HS-5 (cell line): ENCODE results near the gene ANKRD66.
"Not testable (repeated sequence)": the region's sequence is repeated elsewhere in the genome, so short reads cannot be mapped to it uniquely, and the experiment has no call there.

ENCODE experiments used
- DNase-seq: peaks from one replicate; pipeline ENCODE4 v3.0.0-alpha.2; 2012; ENCODE audit warnings: low read depth

Gene ANKRD66

DNA sequence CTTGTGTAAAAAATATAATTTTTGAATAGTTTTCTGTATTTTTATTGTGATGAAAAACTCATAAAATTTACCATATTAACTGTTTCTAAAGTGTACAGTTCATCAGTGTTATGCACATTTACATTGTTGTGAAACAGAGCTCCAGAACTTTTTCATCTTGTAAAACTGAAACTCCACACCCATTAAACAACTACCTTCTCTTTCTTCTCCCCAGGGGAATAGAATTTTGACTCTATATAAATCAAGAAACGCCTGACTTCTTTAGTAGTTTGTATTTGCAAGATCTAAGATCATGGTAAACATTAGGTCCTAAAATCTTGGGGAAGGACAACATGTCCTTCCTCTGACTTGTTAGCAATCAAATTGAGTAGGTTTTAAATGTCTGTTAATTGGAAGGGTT lies 9.1 kb downstream of the ANKRD66 start:
- DNase-seq = no peak

DNA sequence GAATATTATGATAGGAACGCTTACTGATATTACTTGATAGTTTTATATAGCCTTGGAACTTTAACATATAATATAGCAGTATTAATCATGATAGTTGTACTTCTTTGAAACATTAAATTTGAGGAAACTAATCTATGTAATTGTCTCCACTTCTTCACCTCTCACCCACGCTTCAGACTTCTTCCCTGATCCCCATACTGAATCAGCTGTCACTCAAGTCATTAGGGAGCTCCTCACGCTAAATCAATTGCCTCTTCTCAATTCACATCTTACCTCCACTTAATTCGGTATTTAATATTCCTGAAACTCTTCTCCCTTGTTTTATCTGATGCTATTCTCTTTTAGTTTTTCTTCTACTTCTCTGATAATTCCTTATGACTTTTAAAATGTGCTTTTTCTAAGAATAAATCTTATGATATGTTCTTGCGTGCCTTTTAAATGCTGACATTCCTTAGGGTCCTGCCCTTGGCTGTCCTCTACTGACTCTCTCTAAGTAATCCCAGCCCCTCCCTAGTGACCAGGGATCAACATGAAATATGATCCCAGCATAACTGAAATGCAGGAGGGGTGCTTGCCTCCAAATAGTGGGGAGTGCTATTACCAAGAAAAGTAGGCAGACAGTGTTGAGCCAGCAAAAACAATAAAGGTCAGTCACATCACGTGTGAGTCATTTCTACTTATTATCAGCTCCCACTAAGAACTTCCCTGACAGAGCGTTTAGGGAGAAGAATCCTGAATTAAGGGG lies 9.9 kb downstream of the ANKRD66 start:
- no peak for DNase-seq

DNA sequence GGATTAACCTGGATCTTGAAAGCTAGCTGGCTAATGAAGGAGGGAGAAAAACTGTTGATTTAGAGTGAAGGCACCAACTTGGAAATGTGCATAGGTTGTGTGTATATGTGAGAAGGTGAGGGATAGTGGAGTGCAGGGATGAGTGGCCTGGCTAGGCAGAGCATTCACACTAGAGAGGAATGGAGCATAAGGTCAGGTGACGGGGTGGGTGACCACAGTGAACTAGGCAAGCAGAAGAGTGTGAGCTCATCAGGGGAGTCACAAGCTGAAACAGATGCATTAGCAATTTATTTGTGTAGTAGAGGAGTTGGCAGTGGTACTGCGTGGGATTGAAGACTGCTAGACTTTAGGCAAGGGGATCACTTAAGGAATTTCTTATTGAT lies 10.5 kb downstream of the ANKRD66 start:
- DNase-seq = no peak

DNA sequence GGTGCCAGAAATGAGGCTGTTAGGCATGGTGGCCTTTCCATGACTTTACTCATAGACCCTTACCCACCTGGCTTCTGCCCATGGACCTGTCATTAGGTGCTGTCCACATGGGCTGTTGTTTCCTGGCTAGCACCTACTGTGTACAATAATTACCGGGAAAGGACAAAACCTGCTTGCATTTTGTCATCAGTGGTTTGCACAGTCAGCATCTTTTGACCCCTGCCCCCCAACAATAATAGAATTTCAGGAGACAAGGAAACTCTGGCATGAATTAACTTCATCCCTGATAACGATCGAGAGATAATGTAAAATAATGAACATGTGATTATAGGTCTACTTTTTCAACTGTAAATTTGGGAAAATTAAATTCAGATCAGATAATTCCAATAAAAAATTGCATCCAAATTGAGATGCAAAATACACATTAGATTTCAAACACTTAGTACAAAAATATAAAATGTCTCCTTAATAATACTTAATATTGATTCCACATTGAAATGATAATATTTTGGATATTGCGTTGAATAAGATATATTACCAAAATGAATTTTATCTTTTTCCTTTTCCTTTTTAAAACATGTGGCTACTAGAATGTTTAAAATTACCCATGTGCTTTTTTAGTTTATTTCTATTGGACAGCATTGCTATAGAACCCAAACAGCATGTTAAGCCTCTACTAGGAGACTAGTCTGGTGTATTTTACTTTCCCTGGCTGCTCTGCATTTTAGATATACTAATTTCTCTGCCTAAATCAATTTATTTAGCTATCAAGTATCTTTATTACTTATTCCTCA lies 12.4 kb downstream of the ANKRD66 start:
- no peak for DNase-seq

DNA sequence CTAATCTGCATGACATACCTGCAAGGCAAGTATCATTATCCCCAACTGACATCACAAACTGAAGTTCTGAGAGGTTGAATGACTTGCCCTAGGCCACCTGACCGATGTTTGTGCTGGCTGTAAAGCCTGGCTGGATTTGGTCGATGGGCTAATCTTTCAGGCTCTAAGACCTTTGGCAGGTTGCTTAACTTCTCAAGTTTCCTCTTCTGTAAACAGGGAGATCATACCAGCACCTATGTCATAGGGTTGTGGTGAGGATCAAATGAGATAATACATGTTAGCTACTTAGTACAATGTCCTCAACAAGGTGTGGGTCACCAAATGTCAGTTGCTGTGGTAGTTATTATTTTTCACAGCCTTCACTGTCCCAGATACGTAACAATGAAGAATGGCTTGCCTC lies 14.2 kb downstream of the ANKRD66 start:
- no peak for DNase-seq

DNA sequence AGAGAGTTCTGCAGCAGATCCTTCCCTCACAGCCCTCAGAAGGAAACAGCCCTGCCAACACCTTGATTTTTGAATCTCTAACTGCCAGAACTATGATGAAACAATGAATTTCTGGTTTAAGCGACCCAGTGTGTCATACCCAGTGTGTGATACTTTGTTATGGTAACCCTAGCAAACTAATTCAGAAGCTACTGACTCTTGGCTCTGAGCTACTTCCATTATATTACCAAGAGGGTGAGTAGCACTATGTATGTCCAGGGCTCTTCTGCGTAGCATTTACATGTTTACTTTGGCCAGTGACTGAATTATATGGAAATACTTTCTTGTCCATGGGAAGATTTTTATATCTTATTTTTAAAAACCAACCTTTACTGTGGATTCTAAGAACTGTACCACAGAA lies 16.7 kb downstream of the ANKRD66 start:
- DNase-seq = no peak

DNA sequence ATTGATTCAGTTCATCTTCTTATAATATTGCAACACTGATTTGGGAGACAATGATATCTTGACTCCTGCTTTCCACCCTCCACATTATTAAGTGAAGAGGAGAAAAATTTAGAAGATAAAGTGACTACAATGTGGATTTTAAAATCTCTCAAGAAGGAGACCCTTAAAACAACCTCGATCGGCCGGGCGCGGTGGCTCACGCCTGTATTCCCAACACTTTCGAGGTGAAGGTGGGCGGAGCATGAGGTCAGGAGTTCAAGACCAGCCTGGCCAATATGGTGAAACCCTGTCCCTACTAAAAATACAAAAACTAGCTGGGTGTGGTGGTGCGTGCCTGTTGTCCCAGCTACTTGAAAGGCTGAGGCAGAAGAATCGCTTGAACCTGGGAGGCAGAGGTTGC lies 17.5 kb downstream of the ANKRD66 start:
- DNase-seq = not testable (repeated sequence)

DNA sequence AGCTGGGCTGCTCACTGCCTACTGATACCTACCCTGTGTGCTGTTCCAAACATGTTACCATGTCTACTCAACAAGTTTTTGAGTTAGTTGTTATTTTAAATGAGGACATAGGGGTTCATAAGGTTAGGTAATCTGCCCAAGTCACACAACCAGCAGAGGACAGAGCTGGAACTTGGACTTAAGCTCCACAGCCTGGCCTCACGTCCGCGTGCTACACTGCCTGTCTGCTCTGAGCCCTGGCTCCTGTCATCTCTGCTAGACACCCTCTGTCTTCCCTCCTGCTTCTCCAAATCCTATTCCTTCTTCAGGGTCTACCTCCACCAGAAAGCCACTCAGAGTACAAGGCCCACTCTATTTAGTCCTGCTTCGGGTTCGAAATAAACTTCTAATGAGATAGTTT lies 18.2 kb downstream of the ANKRD66 start:
- no peak for DNase-seq

DNA sequence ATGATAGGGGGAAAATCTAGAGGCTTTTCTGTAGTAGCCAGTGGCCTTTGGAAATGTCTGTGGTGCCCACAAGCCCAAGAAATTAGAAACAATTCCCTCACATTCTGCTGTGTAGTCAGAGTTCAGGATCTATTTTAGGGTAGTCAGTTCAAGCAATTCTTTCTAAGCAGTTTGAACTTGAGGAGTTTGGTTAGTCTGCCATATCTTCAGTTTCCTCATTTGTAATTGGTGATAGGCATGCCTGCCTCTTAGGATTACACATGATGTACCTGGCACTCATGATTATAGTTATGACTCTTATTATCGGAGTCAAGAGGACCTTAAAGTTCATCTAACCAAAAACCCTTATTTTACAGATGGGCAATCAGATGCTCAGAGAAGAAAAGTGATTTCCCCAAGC lies 25.3 kb downstream of the ANKRD66 start:
- DNase-seq = no peak

DNA sequence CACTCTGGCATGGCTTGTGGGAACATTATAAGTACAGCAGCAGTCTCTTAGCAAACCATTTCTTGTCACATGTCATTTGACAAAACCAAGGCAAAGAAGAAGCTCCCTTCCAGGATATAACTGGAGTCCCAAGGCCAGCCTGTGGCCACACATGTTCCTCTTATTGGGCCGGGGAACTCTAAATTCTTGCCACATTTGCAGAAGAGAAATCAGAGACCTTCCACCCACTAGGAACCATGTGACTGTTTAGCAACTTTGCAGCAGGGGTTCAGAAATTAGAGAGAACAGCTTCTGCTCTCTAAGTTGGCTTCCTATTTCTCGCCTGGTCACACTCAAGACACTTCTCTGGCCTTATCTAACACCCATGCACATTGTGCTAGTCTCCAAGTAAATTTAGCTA lies 26.0 kb downstream of the ANKRD66 start:
- DNase-seq = no peak

DNA sequence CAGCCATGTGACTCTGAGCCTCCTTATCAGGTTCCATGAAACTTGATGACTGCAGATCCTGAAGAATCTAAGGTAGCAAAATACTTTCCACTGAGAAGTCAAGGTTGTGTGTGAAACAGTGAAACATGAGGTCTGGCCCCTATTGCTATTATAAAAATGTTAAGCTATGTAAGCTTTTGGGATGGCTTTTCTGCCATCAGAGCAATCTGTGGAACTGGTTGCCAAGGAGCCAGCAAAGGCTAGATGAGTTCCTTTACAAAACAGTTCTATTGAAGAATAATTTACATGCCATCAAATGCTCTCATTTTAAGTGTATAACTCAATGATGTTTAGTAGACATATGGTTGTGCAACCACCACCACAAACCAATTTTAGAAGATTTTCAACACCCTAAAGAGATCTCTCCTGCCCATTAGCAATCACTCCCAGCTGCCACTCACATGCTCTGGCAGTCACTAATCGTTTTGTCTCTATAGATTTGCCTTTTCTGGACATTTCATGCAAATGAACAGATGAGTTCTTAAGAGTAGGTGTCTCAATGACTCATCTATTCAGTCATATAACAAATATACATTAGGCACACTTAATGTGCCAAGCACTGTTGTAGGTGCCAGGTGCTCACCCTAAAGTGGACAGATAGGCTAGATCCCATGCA lies 26.6 kb downstream of the ANKRD66 start:
- no peak for DNase-seq

DNA sequence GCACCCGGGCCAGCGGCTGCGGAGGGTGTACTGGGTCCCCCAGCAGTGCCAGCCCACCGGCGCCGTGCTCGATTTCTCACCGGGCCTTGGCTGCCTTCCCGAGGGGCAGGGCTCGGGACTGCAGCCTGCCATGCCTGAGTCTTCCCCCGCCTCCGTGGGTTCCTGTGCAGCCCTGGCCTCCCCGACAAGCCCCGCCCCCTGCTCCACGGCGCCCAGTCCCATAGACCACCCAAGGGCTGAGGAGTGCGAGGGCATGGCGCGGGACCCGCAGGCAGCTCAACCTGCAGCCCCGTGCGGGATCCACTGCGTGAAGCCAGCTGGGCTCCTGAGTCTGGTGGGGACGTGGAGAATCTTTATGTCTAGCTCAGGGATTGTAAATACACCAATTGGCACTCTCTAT lies 28.0 kb downstream of the ANKRD66 start:
- not testable (repeated sequence) for DNase-seq

DNA sequence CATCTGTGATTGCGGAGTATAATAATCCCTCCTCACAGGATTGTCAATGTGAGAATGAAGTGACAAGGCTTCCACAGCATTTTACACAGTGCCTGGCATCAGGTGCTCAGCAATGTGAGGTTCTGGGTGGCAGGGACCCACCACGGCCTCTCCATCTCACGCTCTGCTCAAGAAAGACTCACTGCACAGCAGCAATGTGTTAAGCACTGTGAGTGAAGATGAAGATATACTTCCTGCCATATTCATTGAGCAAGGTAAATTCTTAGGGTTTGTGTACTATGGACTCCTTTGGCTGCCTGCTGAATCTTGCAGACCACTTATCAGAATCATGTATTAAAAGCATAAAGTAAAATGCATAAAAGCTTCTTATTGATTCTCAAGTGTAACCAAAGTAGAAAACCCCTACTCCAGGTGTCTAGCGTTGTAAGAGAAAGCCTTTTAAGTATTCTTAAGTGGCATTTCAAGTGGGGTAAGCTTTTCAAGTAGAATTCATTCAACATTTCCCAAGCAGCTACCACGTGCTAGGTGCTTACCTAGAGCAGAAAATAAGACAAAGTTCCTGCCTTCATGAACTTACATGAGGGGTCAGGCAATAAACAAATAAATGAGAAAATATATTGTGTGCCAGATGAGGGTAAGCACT lies 29.5 kb downstream of the ANKRD66 start:
- no peak for DNase-seq

DNA sequence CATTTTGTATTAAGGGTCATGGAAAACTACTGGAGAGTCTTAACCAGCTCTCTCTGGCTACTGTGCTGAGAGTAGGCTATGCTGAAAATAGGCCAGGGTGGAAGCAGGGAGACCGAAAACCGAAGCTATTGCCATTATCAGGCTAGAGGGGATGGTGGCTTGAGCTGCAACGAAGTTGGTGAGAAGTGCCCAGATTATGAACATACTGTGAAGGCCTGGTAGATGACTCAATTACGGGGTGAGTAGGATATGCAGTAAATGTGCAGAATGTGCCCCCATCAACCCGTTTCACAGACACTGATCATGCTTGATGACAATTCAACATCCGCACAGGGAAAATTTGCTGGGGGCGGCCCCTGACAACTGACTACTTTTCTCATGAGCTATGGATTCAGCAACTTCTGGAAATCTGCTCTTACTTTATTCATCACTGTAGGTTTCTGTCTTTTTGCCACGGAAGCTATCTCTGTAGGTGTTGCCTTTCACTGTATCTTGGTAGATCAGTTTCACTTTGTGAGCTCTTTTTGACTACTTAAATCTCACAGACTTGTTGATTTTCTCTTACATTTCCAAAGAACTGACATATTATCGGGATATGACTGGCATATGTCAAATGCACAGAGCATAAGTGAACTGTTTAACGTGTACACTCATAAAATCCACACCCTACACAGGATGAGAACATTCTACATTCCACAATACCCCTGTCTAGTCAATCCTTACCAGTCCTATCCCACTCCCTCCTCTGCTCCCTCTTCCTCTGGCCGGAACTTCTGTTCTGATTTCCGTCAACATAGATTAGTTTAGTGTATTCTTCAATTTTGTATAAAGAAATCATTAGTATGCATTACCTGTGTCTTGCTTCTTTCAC lies 31.0 kb downstream of the ANKRD66 start:
- DNase-seq = no peak

DNA sequence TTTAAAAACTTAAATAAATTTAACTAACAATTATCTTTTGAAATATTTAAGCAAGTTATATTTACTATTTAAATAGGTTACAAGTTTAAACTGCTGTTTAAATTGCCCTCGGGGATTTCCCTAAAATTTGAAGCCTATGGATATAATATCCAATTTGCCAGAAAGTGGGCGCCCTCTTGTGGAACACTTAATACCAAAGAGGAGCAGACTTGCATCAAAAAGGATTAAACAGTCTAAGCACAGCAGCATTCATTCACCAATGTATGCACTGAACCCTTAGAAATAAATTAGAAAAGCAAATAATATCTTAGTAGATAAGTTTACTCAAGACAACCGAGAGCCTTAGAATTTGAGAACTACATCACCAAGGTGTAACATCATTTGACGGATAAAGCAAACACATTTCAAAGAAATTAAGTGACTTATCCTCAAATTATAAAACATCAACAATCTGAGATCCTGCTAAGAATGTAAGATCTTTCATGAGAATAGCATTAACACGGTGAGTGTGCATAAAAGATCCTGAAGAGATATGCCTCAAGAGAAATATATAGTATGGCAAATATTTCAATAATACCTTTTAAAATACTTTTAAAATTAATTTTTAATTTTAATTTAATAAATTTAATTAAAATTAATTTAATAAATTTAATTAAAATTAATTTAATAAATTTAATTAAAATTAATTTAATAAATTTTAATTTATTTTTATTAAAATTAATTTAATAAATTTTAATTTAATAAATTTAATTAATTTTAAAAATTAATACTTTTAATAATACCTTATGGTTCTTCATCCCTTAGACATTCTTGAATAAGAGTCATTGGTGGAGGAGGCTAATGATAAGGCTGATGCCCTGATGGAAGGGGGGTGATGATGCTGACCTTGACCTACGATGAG lies 35.0 kb downstream of the ANKRD66 start:
- DNase-seq = peak; percentile 32

DNA sequence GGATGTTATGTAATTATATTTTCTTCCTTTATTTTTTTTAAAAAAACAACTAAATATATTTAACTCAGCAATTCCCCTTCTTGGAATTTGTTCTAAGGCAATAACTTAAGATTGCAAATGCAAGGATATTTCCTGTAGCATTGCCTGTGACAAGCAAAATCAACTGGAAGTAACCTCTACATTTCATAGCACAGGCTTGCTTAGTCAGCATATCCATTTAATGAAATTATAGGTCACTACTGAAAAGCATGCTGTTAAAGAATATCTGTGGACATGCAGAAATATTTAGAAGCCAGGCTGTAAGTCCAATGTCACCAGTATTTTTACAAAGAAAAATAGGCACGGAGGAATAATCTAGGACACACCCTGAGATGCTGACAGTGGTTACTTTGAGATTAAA lies 37.8 kb downstream of the ANKRD66 start:
- no peak for DNase-seq

DNA sequence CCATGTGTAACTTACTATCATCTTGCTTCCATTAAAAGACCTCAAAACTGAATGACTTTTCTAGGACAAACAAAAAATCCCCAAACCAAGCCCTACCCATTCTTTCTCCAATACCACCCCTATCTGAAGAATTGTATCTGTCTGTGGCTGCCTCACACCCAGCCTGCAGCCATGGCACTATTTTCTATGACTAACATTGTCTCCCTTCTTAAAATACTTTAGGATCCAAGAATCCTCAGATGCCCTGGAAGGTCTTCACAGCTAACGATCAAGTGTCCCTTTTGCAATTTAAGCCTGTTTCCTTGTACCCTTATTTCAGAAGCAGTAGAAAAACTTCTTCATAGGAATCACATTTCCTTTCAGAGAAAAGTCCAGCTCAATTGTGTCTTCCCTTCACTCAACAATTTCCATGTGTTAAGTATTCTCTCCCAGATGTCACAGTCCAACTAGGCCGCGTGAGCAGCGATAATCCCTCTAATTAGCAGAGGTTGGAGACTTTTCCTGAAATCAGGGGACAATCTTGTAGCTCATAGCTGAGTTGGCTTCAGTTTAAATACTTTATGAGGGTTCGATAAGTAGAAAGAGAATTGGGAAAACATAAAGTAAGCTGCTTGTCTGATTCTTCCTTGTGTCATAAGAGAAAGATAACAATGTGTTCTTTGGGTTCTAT lies 41.3 kb downstream of the ANKRD66 start:
- no peak for DNase-seq

DNA sequence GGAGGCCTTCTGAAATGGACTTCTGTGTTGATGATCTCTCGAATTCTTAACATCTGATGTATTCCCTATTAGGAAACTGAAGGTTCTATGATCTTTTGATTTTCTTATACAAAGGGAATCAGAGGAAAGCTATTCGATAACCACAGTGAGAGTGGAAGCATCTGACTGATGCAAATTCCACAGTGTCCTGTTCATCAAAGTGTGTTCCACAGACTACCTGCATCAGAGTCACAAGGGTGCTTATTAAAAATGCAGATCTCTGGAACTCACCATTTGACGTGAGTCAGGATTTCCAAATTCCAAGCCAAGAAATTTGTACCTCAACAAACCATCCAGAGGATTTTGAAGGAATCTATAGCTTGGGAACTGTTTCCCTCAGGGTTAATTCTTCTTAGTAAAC lies 42.1 kb downstream of the ANKRD66 start:
- DNase-seq = no peak

DNA sequence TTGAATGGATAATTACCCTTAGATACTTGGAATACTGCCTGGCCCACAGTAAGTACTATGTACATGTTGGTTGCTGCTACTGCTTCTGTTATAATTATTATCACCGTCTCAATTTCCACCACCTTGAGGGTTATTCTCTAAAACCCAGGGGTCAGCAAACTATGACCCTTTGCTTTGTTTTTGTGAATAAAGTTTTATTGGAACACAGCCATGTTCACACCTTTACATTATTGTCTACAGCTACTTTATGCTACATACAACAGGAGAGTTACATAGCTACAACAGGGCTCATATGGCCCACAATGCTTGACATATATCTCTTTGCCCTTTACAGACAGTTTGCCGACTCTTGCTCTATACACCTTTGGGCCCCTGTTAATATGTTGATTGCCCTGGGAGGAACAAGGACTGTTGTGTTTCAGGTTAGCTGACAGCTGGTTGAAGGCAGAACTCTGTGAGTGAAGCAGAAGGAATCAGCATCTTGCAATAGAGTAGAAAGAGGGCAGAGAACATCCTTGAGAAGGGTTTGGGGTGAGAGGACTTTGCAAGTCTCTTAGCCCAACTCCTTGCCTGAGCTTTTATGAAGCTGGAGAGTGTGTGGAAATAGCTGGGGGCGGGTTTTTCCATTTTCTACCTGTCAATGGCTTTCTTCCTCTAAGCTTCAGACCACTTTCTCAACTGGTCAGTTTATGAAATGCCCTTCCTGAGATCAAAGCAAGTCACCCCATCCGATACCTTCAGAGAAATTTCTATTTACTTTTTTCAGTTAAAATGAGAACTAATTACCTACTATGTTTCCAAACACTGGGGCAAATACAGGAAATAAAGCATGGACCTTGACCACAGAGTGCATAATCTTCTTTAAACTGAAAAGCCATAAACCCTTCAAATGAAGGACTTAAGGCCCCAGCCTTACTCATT lies 43.0 kb downstream of the ANKRD66 start:
- no peak for DNase-seq
